H1 (cell line): ENCODE results near the gene CDC42SE1. TPM values are rescaled to one million over a fixed set of nuclear protein-coding genes. Genes with fewer than 3 reads are reported as not detected.

Source experiments
- CTCF ChIA-PET: fragments of 300-600 bp; sonication (Branson Sonifier 250); formaldehyde crosslinking; loops from one replicate; lab custom pipeline; 2021; ENCODE audit not compliant: partially characterized antibody; lab: Charles Lee
- POLR2A ChIA-PET: fragments of 300-600 bp; sonication (Branson Sonifier 250); formaldehyde crosslinking; loops from one replicate; lab custom pipeline; 2021; ENCODE audit warnings: inconsistent platforms; ENCODE audit not compliant: partially characterized antibody; lab: Charles Lee
- DNase-seq, 2 experiments: peaks; one replicate each; pipeline versions ENCODE4 v3.0.0 to v3.0.0-alpha.2; 2010 to 2022; ENCODE audit warnings: low spot score in 2 of 2, low read depth in 1 of 2, mixed read lengths in 1 of 2
- FAIRE-seq: peaks from 2 replicates; lab custom pipeline; 2011; peaks lifted over from hg19 to GRCh38; lab: Jason Lieb, UNC
- H2AFZ ChIP-seq: 2 replicates; pipeline ENCODE4 v1.8.1; 2012; ENCODE audit warnings: low read length, inconsistent platforms
- H2AK5ac ChIP-seq: 2 replicates; pipeline ENCODE4 v1.6.1; 2013; ENCODE audit warnings: low read depth, low read length
- H2BK120ac ChIP-seq: replicated peaks from 2 replicates; pipeline ENCODE3; 2013; ENCODE audit warnings: low read depth, low read length, inconsistent platforms
- H2BK12ac ChIP-seq: 2 replicates; pipeline ENCODE4 v1.6.1; 2013; ENCODE audit warnings: low read depth, low read length
- H2BK15ac ChIP-seq: 2 replicates; pipeline ENCODE4 v1.6.1; 2013; ENCODE audit warnings: low read length
- H2BK20ac ChIP-seq: 2 replicates; pipeline ENCODE4 v1.6.1; 2013; ENCODE audit warnings: low read length
- H2BK5ac ChIP-seq: 2 replicates; pipeline ENCODE4 v1.6.1; 2013; ENCODE audit warnings: low read depth, low read length
- H3K14ac ChIP-seq: 2 replicates; pipeline ENCODE4 v1.6.1; 2013; ENCODE audit warnings: inconsistent platforms; ENCODE audit not compliant: insufficient read length
- H3K18ac ChIP-seq: 2 replicates; pipeline ENCODE4 v1.6.1; 2013; ENCODE audit warnings: low read length; ENCODE audit errors: extremely low read depth
- H3K23ac ChIP-seq: 2 replicates; pipeline ENCODE4 v1.6.1; 2013; ENCODE audit warnings: inconsistent platforms; ENCODE audit not compliant: insufficient read length
- H3K23me2 ChIP-seq: 2 replicates; pipeline ENCODE4 v1.6.1; 2013; ENCODE audit warnings: low read depth, low read length
- H3K27ac ChIP-seq: 2 replicates; pipeline ENCODE4 v1.6.1; 2011; ENCODE audit warnings: low read depth, low read length, inconsistent platforms
- H3K27me3 ChIP-seq, 4 experiments: replicated peaks in 1 of 4; 1 replicate in 1 of 4; 2 replicates in 3 of 4; pipeline versions ENCODE4 v1.6.1 to v1.8.1; 2011 to 2013; ENCODE audit warnings: low read length in 3 of 4, mild to moderate bottlenecking in 3 of 4, inconsistent platforms in 2 of 4, mixed read lengths in 2 of 4, moderate library complexity in 1 of 4; ENCODE audit not compliant: control insufficient read depth in 3 of 4, insufficient read depth in 3 of 4; ENCODE audit errors: extremely low read depth in 1 of 4
- H3K36me3 ChIP-seq, 4 experiments: 2 replicates each; pipeline versions ENCODE4 v1.6.1 to v1.8.1; 2011 to 2013; ENCODE audit warnings: mild to moderate bottlenecking in 4 of 4, low read length in 3 of 4, moderate library complexity in 2 of 4, control low read depth in 1 of 4, inconsistent platforms in 1 of 4; ENCODE audit not compliant: insufficient read depth in 4 of 4, control insufficient read depth in 2 of 4
- H3K4ac ChIP-seq: replicated peaks from 2 replicates; pipeline ENCODE3; 2013; ENCODE audit warnings: low read length, low read depth, mixed read lengths, inconsistent platforms; ENCODE audit not compliant: insufficient read length
- H3K4me1 ChIP-seq, 4 experiments: replicated peaks in 1 of 4; 1 replicate in 1 of 4; 2 replicates in 3 of 4; pipeline versions ENCODE4 v1.6.1 to v1.8.1; 2011 to 2013; ENCODE audit warnings: low read length in 3 of 4, inconsistent platforms in 2 of 4, mixed read lengths in 1 of 4; ENCODE audit not compliant: insufficient read depth in 4 of 4, control insufficient read depth in 3 of 4
- H3K4me2 ChIP-seq, 2 experiments: 2 replicates each; pipeline versions ENCODE4 v1.6.1 to v1.8.1; 2011 to 2013; ENCODE audit warnings: low read depth in 2 of 2, low read length in 2 of 2, control low read depth in 1 of 2, inconsistent platforms in 1 of 2, mild to moderate bottlenecking in 1 of 2; ENCODE audit not compliant: insufficient read depth in 1 of 2
- H3K4me3 ChIP-seq, 4 experiments: fragments of 200-600, 300-600 bp in 1 of 4; sonication (generic), shearing (Covaris generic), sonication (Bioruptor Twin) in 1 of 4; 2 replicates each; pipeline versions ENCODE4 v1.5.1 to v1.8.1; 2011 to 2016; ENCODE audit warnings: low read length in 4 of 4, low read depth in 3 of 4, control low read depth in 2 of 4, inconsistent platforms in 2 of 4, mild to moderate bottlenecking in 2 of 4, mixed read lengths in 1 of 4, moderate library complexity in 1 of 4; ENCODE audit not compliant: insufficient read depth in 2 of 4; ENCODE audit errors: extremely low read depth in 1 of 4
- H3K56ac ChIP-seq: replicated peaks from 2 replicates; pipeline ENCODE3; 2013; ENCODE audit warnings: low read depth, mild to moderate bottlenecking, mixed read lengths, low read length, inconsistent platforms; ENCODE audit not compliant: insufficient read length
- H3K79me1 ChIP-seq: 2 replicates; pipeline ENCODE4 v1.6.1; 2013; ENCODE audit warnings: low read depth, low read length, control low read depth
- H3K79me2 ChIP-seq, 2 experiments: 2 replicates each; pipeline versions ENCODE4 v1.6.1 to v1.8.1; 2012 to 2013; ENCODE audit warnings: low read length in 2 of 2, mild to moderate bottlenecking in 2 of 2, inconsistent platforms in 1 of 2; ENCODE audit not compliant: insufficient read depth in 2 of 2, control insufficient read depth in 1 of 2
- H3K9ac ChIP-seq, 4 experiments: replicated peaks in 1 of 4; 1 replicate in 1 of 4; 2 replicates in 3 of 4; pipeline versions ENCODE4 v1.6.1 to v1.8.1; 2011 to 2013; ENCODE audit warnings: low read depth in 3 of 4, low read length in 3 of 4, control low read depth in 2 of 4, mild to moderate bottlenecking in 2 of 4, moderate library complexity in 2 of 4, inconsistent platforms in 1 of 4; ENCODE audit errors: extremely low read depth in 1 of 4
- H3K9me3 ChIP-seq, 2 experiments: 2 replicates each; pipeline versions ENCODE4 v1.6.1 to v1.8.1; 2012 to 2013; ENCODE audit warnings: mild to moderate bottlenecking in 2 of 2, moderate library complexity in 2 of 2, control low read depth in 1 of 2, inconsistent platforms in 1 of 2, low read depth in 1 of 2, low read length in 1 of 2, mixed read lengths in 1 of 2; ENCODE audit not compliant: insufficient read depth in 2 of 2
- H4K20me1 ChIP-seq, 2 experiments: replicated peaks in 1 of 2; 2 replicates each; pipeline versions ENCODE3 to v1.8.1; 2011 to 2013; ENCODE audit warnings: inconsistent platforms in 2 of 2, low read length in 2 of 2, mild to moderate bottlenecking in 1 of 2; ENCODE audit not compliant: insufficient read depth in 2 of 2, control insufficient read depth in 1 of 2
- H4K5ac ChIP-seq: 2 replicates; pipeline ENCODE4 v1.6.1; 2013; ENCODE audit warnings: low read length, low read depth, mixed read lengths, inconsistent platforms; ENCODE audit not compliant: insufficient read length
- H4K8ac ChIP-seq: 2 replicates; pipeline ENCODE4 v1.8.0; 2013; ENCODE audit warnings: mild to moderate bottlenecking, moderate library complexity, low read length, inconsistent platforms; ENCODE audit not compliant: insufficient read depth; ENCODE audit errors: extremely low read depth
- H4K91ac ChIP-seq: replicated peaks from 2 replicates; pipeline ENCODE3; 2013; ENCODE audit warnings: low read length, mixed read lengths, inconsistent platforms; ENCODE audit not compliant: insufficient read length
- CBX8 ChIP-seq: fragments of 300-800, 300-1000 bp; sonication (generic); IDR thresholded peaks from 2 replicates; pipeline ENCODE4 v1.7.1; 2016; ENCODE audit warnings: low read depth, low read length, borderline replicate concordance
- CTCF ChIP-seq, 3 experiments: IDR thresholded peaks; 1 replicate in 2 of 3; 2 replicates in 1 of 3; pipeline versions ENCODE4 v1.5.1 to v1.6.1; 2011; ENCODE audit warnings: low read length in 3 of 3, mild to moderate bottlenecking in 3 of 3, inconsistent platforms in 2 of 3, low read depth in 1 of 3, moderate library complexity in 1 of 3; ENCODE audit not compliant: insufficient read depth in 1 of 3; ENCODE audit errors: control extremely low read depth in 1 of 3
- EP300 ChIP-seq, 2 experiments: IDR thresholded peaks; 1 replicate in 1 of 2; 2 replicates in 1 of 2; pipeline ENCODE4 v1.6.1; 2011 to 2012; ENCODE audit warnings: low read depth in 2 of 2, low read length in 2 of 2, mild to moderate bottlenecking in 2 of 2, borderline replicate concordance in 1 of 2, inconsistent platforms in 1 of 2, moderate library complexity in 1 of 2
- MAFK ChIP-seq: IDR thresholded peaks from 2 replicates; pipeline ENCODE4 v1.6.1; 2012; ENCODE audit warnings: low read depth, mild to moderate bottlenecking, improper control_type of control experiment, low read length
- NRF1 ChIP-seq: IDR thresholded peaks from 2 replicates; pipeline ENCODE4 v1.6.1; 2011; ENCODE audit warnings: mild to moderate bottlenecking, low read depth, low read length, improper control_type of control experiment
- POU5F1 ChIP-seq: IDR thresholded peaks from 2 replicates; pipeline ENCODE4 v1.6.1; 2011; ENCODE audit warnings: low read depth, mild to moderate bottlenecking, low read length, moderate library complexity
- SP1 ChIP-seq: IDR thresholded peaks from 2 replicates; pipeline ENCODE4 v1.6.1; 2011; ENCODE audit warnings: low read depth, low read length
- TCF12 ChIP-seq: IDR thresholded peaks from 2 replicates; pipeline ENCODE4 v1.6.1; 2011; ENCODE audit warnings: low read depth, mild to moderate bottlenecking, low read length
- ZNF274 ChIP-seq: IDR thresholded peaks from 2 replicates; pipeline ENCODE4 v1.7.0; 2012; ENCODE audit warnings: low read length, borderline replicate concordance; ENCODE audit errors: extremely low read depth
- WGBS, 2 experiments: shearing (Covaris generic) in 1 of 2; methylation state at CpG; one replicate each; pipeline versions ENCODE4 v1.1.6 to v1.1.7; 2013 to 2015; ENCODE audit warnings: low lambda C conversion rate in 2 of 2, mixed read lengths in 2 of 2, inconsistent platforms in 1 of 2, low coverage in 1 of 2, missing lambda C conversion rate in 1 of 2; ENCODE audit not compliant: insufficient replicate concordance in 2 of 2, insufficient coverage in 1 of 2, insufficient read length in 1 of 2; ENCODE audit errors: extremely low coverage in 1 of 2, missing lambda C conversion rate in 1 of 2; 5-methylcytosine and 5-hydroxymethylcytosine counted together
- polyA plus RNA-seq, 7 experiments: library from polyadenylated mRNA; depleted of rRNA in 3 of 7; stranded (reverse) in 5 of 7; unstranded in 2 of 7; fragments of >200 nt in 5 of 7; fragments of 200-250 nt in 2 of 7; gene quantifications; 1 replicate in 5 of 7; 2 replicates in 1 of 7; 4 replicates in 1 of 7; pipeline versions ENCODE4 v1.2.1 to v1.2.3, GENCODE V29; 2011 to 2013; ENCODE audit warnings: missing spikeins in 2 of 7, mixed read lengths in 2 of 7
- total RNA-seq: library from RNA; stranded (reverse); fragmentation: NEBNext Ultra II Directional; extraction: Animal tissue kit (Norgen Biotek cat#: 25700); gene quantifications from 2 replicates; pipeline ENCODE4 v1.2.1, GENCODE V29; 2021
- TF ChIP-seq, protein P1 (sequence below): IDR thresholded peaks from 2 replicates; pipeline ENCODE4 v1.6.1; 2011; ENCODE audit warnings: low read length, improper control_type of control experiment

The CDC42SE1 gene
- total and polyA plus RNA-seq, 2 of the 8 experiments (the other 6 are each of a cell fraction or from before 2014, with no cell fraction given) = 30.5 to 74.1 TPM

DNA sequence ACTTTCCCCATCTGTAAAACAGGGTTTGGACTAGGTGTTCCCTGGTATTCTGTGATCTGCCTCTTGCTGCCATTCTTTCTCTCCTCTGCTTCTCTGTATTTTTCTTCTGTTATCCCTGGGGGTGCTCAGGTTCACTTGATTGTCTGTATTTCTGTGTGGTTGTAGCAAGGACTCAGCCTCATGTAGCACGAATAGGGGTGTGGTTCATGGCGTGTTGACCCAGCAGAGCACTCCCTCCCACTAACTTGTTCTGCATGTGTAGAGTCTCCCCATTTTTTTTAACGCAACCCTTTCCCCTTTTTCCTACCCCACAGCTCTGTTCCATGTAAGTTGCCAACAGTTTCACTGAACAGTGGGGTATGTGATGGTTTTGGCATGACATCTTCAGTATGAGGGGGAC is 24.3 kb downstream of the CDC42SE1 start:
- H2BK20ac ChIP-seq = no peak overlapping the region
- H2BK5ac ChIP-seq = no peak overlapping the region
- H3K9ac ChIP-seq = no peak overlapping the region
- no peak overlapping the region for H2AFZ ChIP-seq
- ChIA-PET CTCF (interaction anchor here (1.6 to 2.9 kb wide), 2 partner anchors 11 to 65 kb away, joined by 4 to 17 read pairs; no protein-coding TSS in a partner anchor), POLR2A (interaction anchor here (0.6 to 6.4 kb wide), 2 partner anchors 13 to 170 kb away, joined by 4 to 58 read pairs; partner anchors contain the start of gene C1orf56)
- H3K18ac ChIP-seq = no peak overlapping the region
- no peak overlapping the region for H3K56ac ChIP-seq
- no peaks in the 10 kb centered on the region for H3K27me3 ChIP-seq
- H4K91ac ChIP-seq = no peak overlapping the region
- no peak overlapping the region for H2AK5ac ChIP-seq
- no peak overlapping the region for H3K23ac ChIP-seq
- H2BK12ac ChIP-seq = no peak overlapping the region
- no peak for DNase-seq
- no peak overlapping the region for H3K27ac ChIP-seq
- no peaks in the 10 kb centered on the region for H3K79me2 ChIP-seq
- H2BK120ac ChIP-seq = no peak overlapping the region
- no peak overlapping the region for H3K4ac ChIP-seq
- H3K23me2 ChIP-seq = no peaks in the 10 kb centered on the region
- no peak for FAIRE-seq
- H3K14ac ChIP-seq = no peak overlapping the region
- H3K4me3 ChIP-seq = no peak overlapping the region
- H3K9me3 ChIP-seq = no peaks in the 10 kb centered on the region
- no peak overlapping the region for H2BK15ac ChIP-seq
- no peak overlapping the region for H3K4me2 ChIP-seq
- peaks cover 0 to 3% (median 0%) of the 10 kb centered on the region in 4 experiments; a peak in 3 of 7 replicates for H3K4me1 ChIP-seq
- H4K8ac ChIP-seq = no peak overlapping the region
- H3K36me3 ChIP-seq = peaks cover 0 to 16% (median 11%) of the 10 kb centered on the region in 4 experiments; a peak in 6 of 8 replicates
- H4K5ac ChIP-seq = no peak overlapping the region
- H3K79me1 ChIP-seq = no peaks in the 10 kb centered on the region
- no peaks in the 10 kb centered on the region for H4K20me1 ChIP-seq
- WGBS, 2 experiments = 90% methylated on average over 3 of the region's 3 CpGs; no CpG with 5 or more reads in 1 of the 2 experiments
- TF ChIP-seq POU5F1 = no peak
- no peak for TF ChIP-seq NRF1
- no peak for TF ChIP-seq TCF12
- no peak for TF ChIP-seq EP300 (IDR thresholded peaks at IDR 0.05; ENCODE audit: borderline replicate concordance in 1 of 2, low read depth in 2 of 2, low read length in 2 of 2)
- TF ChIP-seq ZNF274 = no peak
- no peak for TF ChIP-seq CBX8
- TF ChIP-seq CTCF (IDR thresholded peaks at IDR 0.05; ENCODE audit: control extremely low read depth in 1 of 3, insufficient read depth in 1 of 3, low read depth in 1 of 3, low read length in 3 of 3) = no peak
- no peak for TF ChIP-seq SP1
- no peak for TF ChIP-seq MAFK
- TF ChIP-seq, protein P1, sequence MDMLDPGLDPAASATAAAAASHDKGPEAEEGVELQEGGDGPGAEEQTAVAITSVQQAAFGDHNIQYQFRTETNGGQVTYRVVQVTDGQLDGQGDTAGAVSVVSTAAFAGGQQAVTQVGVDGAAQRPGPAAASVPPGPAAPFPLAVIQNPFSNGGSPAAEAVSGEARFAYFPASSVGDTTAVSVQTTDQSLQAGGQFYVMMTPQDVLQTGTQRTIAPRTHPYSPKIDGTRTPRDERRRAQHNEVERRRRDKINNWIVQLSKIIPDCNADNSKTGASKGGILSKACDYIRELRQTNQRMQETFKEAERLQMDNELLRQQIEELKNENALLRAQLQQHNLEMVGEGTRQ = no peak
